WERI-Rb-1 (cell line): ENCODE data around the gene FOXN3.

ENCODE experiments used
- DNase-seq: peaks from one replicate; pipeline ENCODE4 v3.0.0-alpha.2; 2020
- H3K27ac ChIP-seq: fragments of 250-450 bp; sonication (Bioruptor Pico); 2 replicates; pipeline ENCODE4 v1.5.1; 2020; ENCODE audit warnings: mild to moderate bottlenecking, moderate library complexity
- H3K27me3 ChIP-seq: fragments of 250-450 bp; sonication (Bioruptor Pico); 2 replicates; pipeline ENCODE4 v1.5.1; 2021; ENCODE audit warnings: mild to moderate bottlenecking, low read depth, moderate library complexity; ENCODE audit not compliant: insufficient read depth, severe bottlenecking
- H3K36me3 ChIP-seq: fragments of 250-450 bp; sonication (Bioruptor Pico); 2 replicates; pipeline ENCODE4 v1.5.1; 2020; ENCODE audit warnings: mild to moderate bottlenecking, moderate library complexity
- H3K4me3 ChIP-seq: 2 replicates; pipeline ENCODE4 v1.5.1; 2011; ENCODE audit warnings: low read depth, mild to moderate bottlenecking, control low read depth, low read length
- H3K9me3 ChIP-seq: fragments of 250-450 bp; sonication (Bioruptor Pico); 2 replicates; pipeline ENCODE4 v1.5.1; 2021; ENCODE audit warnings: mild to moderate bottlenecking, moderate library complexity; ENCODE audit not compliant: severe bottlenecking
- CTCF ChIP-seq: IDR thresholded peaks from 2 replicates; pipeline ENCODE4 v1.5.1; 2011; ENCODE audit warnings: low read depth, mild to moderate bottlenecking, control low read depth, inconsistent platforms, low read length

FOXN3 gene

GRCh38 chr14:89365061-89365801, 51.8 kb downstream of the FOXN3 start:
- Histone ChIP-seq H3K4me3 (no peak overlapping the region), H3K27me3 (no peaks in the 10 kb centered on the region), H3K36me3 (no peaks in the 10 kb centered on the region), H3K9me3 (no peaks in the 10 kb centered on the region), H3K27ac (no peak overlapping the region)
- no peak for TF ChIP-seq CTCF
- no peak for DNase-seq

- no peaks in the 10 kb centered on the region for H3K36me3 ChIP-seq
- H3K4me3 ChIP-seq = no peak overlapping the region
- no peaks in the 10 kb centered on the region for H3K9me3 ChIP-seq
- no peak for TF ChIP-seq CTCF
- DNase-seq = no peak
- no peaks in the 10 kb centered on the region for H3K27me3 ChIP-seq
- H3K27ac ChIP-seq = no peak overlapping the region
Observed at GRCh38 chr14:89364316-89364715, 52.7 kb downstream of the FOXN3 start.

- TF ChIP-seq CTCF = no peak
- no peaks in the 10 kb centered on the region for H3K9me3 ChIP-seq
- H3K27ac ChIP-seq = no peak overlapping the region
- H3K36me3 ChIP-seq = no peaks in the 10 kb centered on the region
- DNase-seq = no peak
- H3K4me3 ChIP-seq = no peak overlapping the region
- no peaks in the 10 kb centered on the region for H3K27me3 ChIP-seq
Observed at GRCh38 chr14:89360277-89360676, 56.8 kb downstream of the FOXN3 start.

GRCh38 chr14:89359477-89360222, 57.4 kb downstream of the FOXN3 start:
- no peaks in the 10 kb centered on the region for H3K36me3 ChIP-seq
- TF ChIP-seq CTCF = no peak
- no peak overlapping the region for H3K4me3 ChIP-seq
- no peaks in the 10 kb centered on the region for H3K27me3 ChIP-seq
- no peak overlapping the region for H3K27ac ChIP-seq
- no peaks in the 10 kb centered on the region for H3K9me3 ChIP-seq
- DNase-seq = no peak

GRCh38 chr14:89357655-89358297, 59.3 kb downstream of the FOXN3 start:
- no peaks in the 10 kb centered on the region for H3K27me3 ChIP-seq
- H3K9me3 ChIP-seq = no peaks in the 10 kb centered on the region
- H3K36me3 ChIP-seq = no peaks in the 10 kb centered on the region
- no peak overlapping the region for H3K4me3 ChIP-seq
- no peak for DNase-seq
- no peak for TF ChIP-seq CTCF
- H3K27ac ChIP-seq = no peak overlapping the region
